ENCODE measurements around the gene GPC6. TPM values are rescaled to one million over a fixed set of nuclear protein-coding genes. Genes with fewer than 3 reads are reported as not detected.

GPC6 gene
- total RNA-seq, 1 experiment from 2014 or later, result 0.22 TPM

DNA sequence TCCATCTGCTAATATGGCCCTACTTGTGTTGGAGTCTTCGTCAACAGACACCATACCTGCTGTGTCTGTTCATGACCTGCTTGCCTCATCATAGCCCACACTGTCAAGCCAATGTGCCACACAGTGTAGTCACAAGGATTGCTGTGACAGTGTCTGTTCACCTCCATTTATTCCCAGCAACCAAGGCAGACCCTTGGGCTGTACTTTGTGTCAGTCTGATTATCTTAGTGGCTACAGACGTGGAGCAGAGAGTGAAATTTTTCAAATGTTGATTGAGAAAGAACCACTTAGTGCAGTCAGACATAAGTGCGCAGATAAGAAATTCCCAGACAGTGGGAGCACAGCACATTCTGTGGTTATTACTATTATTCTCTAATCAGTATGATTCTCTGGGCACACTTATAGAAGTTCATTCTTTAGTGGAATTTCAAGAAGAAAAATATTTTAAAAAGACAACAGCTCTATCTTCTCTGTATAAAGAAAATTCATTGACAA is 184.6 kb downstream of the GPC6 start:
- ChIA-PET CTCF (no interaction called here), POLR2A (no interaction called here), RAD21 (ENCODE audit: low non-redundant PET in 1 of 2, low total read pairs in 2 of 2, uncharacterized antibody in 2 of 2, unreplicated experiment in 2 of 2) (no interaction called here)
- H3K4me2 ChIP-seq (ENCODE audit: low read length), result no peak overlapping the region
- H3K27me3 ChIP-seq (ENCODE audit: insufficient read depth, low read length), result no peaks in the 10 kb centered on the region
- no peak for TF ChIP-seq SRF (IDR thresholded peaks at IDR 0.05; ENCODE audit: low read depth)
- TF ChIP-seq CBX3 (IDR thresholded peaks at IDR 0.05; ENCODE audit: low read depth), result no peak
- no peak for TF ChIP-seq POLR2A (IDR thresholded peaks at IDR 0.05; ENCODE audit: borderline replicate concordance, extremely low read depth, insufficient read depth, insufficient read length)
- no peak for TF ChIP-seq JUND (IDR thresholded peaks at IDR 0.05)
- TF ChIP-seq EZH2 (IDR thresholded peaks at IDR 0.05), result no peak
- TF ChIP-seq RAD21 (IDR thresholded peaks at IDR 0.05; ENCODE audit: low read depth), result no peak
- TF ChIP-seq EZH2phosphoT487 (IDR thresholded peaks at IDR 0.05; ENCODE audit: borderline replicate concordance), result no peak
- no peak for TF ChIP-seq MAX (IDR thresholded peaks at IDR 0.05)
- no peak for TF ChIP-seq YY1 (IDR thresholded peaks at IDR 0.05; ENCODE audit: extremely low read depth, insufficient replicate concordance, low read depth, low read length)
- TF ChIP-seq ZFX (IDR thresholded peaks at IDR 0.05), result no peak
- no peak for TF ChIP-seq FOSL1 (IDR thresholded peaks at IDR 0.05; ENCODE audit: low read depth)
- TF ChIP-seq REST (IDR thresholded peaks at IDR 0.05; ENCODE audit: low read depth), result no peak
- no peak for TF ChIP-seq ZNF274 (IDR thresholded peaks at IDR 0.05; ENCODE audit: low read depth, low read length)
- no peak for TF ChIP-seq ELF1 (IDR thresholded peaks at IDR 0.05; ENCODE audit: borderline replicate concordance, low read depth)
- TF ChIP-seq EGR1 (IDR thresholded peaks at IDR 0.05; ENCODE audit: low read depth), result no peak
- TF ChIP-seq ZBTB33 (IDR thresholded peaks at IDR 0.05; ENCODE audit: extremely low read depth, insufficient replicate concordance, low read length), result no peak
- TF ChIP-seq SP1 (IDR thresholded peaks at IDR 0.05; ENCODE audit: low read depth), result no peak
- TF ChIP-seq CEBPB (IDR thresholded peaks at IDR 0.05; ENCODE audit: low read depth), result no peak
- no peak for TF ChIP-seq POLR2AphosphoS5 (IDR thresholded peaks at IDR 0.05; ENCODE audit: low read depth, low read length)
- no peaks in the 10 kb centered on the region for H4K20me1 ChIP-seq (ENCODE audit: insufficient read depth)
- no peak overlapping the region for H3K9ac ChIP-seq (ENCODE audit: low read length)
- BruUV-seq (replicated peaks), result no TSS peak
- no peak overlapping the region for H3K4me3 ChIP-seq (replicated peaks in 1 of 2; ENCODE audit: low read depth in 1 of 2, low read length in 2 of 2)
- no peak for ATAC-seq
- no peaks in the 10 kb centered on the region for H3K9me2 ChIP-seq (ENCODE audit: insufficient read depth)
- no peak for DNase-seq (ENCODE audit: low read depth, low spot score)
- H3K36me3 ChIP-seq (ENCODE audit: control insufficient read depth in 1 of 2, insufficient read depth in 2 of 2, low read length in 2 of 2), result no peaks in the 10 kb centered on the region
- no peaks in the 10 kb centered on the region for H3K79me2 ChIP-seq (ENCODE audit: insufficient read depth, low read length)
- peaks cover 24 to 25% of the 10 kb centered on the region in 2 experiments; a peak in 2 of 4 replicates for H3K9me3 ChIP-seq (ENCODE audit: control insufficient read depth in 1 of 2, insufficient read depth in 1 of 2, low read depth in 1 of 2, low read length in 2 of 2)
- no peak overlapping the region for H3K27ac ChIP-seq (ENCODE audit: low read depth, low read length)
- intact Hi-C loops (cut with micrococcal nuclease), result no loop called here
- H3K4me1 ChIP-seq (ENCODE audit: control insufficient read depth in 1 of 2, insufficient read depth in 2 of 2, low read length in 2 of 2), result no peaks in the 10 kb centered on the region
- H2AFZ ChIP-seq (ENCODE audit: low read depth, low read length, poor library complexity, severe bottlenecking), result no peak overlapping the region
